ENCODE results near the gene DNM3.

The DNM3 gene

GRCh38 chr1:172326136-172326535 is 484.8 kb downstream of the DNM3 start:
- Histone ChIP-seq H3K27me3 (ENCODE audit: control insufficient read depth in 1 of 2, insufficient read depth in 1 of 2, low read length in 2 of 2) (no peaks in the 10 kb centered on the region), H2BK5ac (ENCODE audit: low read depth, low read length, poor library complexity, severe bottlenecking) (no peak overlapping the region), H3K9ac (ENCODE audit: low read length) (peak overlapping the region; percentile 0), H2BK15ac (ENCODE audit: low read depth, poor library complexity, severe bottlenecking) (no peak overlapping the region), H3K9me3 (ENCODE audit: control insufficient read depth, low read length) (no peaks in the 10 kb centered on the region), H3K18ac (ENCODE audit: low read depth in 1 of 2, low read length in 2 of 2) (no peak overlapping the region), H3K4ac (ENCODE audit: low read depth in 1 of 2, low read length in 2 of 2) (no peak overlapping the region), H2AK5ac (ENCODE audit: low read length, severe bottlenecking) (no peak overlapping the region), H3K36me3 (ENCODE audit: control insufficient read depth in 1 of 2, insufficient read depth in 2 of 2, low read depth in 1 of 2, low read length in 2 of 2) (no peaks in the 10 kb centered on the region), H3K14ac (ENCODE audit: low read length in 2 of 2) (no peak overlapping the region), H3K27ac (ENCODE audit: low read length, poor library complexity, severe bottlenecking) (no peak overlapping the region), H2AFZ (ENCODE audit: low read depth, low read length) (no peak overlapping the region), H3K79me1 (replicated peaks; ENCODE audit: low read length, poor library complexity, severe bottlenecking) (peaks cover 3% of the 10 kb centered on the region), H4K91ac (ENCODE audit: low read length) (no peak overlapping the region), H3K4me3 (ENCODE audit: insufficient read depth in 1 of 2, low read depth in 1 of 2, low read length in 2 of 2) (no peak overlapping the region), H4K8ac (ENCODE audit: low read length) (no peak overlapping the region), H3K23ac (ENCODE audit: low read length in 2 of 2) (no peak overlapping the region), H3K4me1 (ENCODE audit: control insufficient read depth, insufficient read depth, low read depth, low read length) (peaks cover 7% of the 10 kb centered on the region), H2BK120ac (ENCODE audit: low read depth, low read length) (no peak overlapping the region), H2BK12ac (ENCODE audit: low read length in 2 of 2) (no peak overlapping the region), H3K4me2 (ENCODE audit: low read length, poor library complexity, severe bottlenecking) (no peak overlapping the region)
- WGBS = 100% methylated on average over 1 of the region's 2 CpGs
- DNase-seq = no peak

- peak overlapping the region; percentile 25 for H2BK5ac ChIP-seq (ENCODE audit: low read depth, low read length, poor library complexity, severe bottlenecking)
- no peak overlapping the region for H2AFZ ChIP-seq (ENCODE audit: low read depth, low read length)
- no peaks in the 10 kb centered on the region for H3K27me3 ChIP-seq (ENCODE audit: control insufficient read depth in 1 of 2, insufficient read depth in 1 of 2, low read length in 2 of 2)
- no peak overlapping the region for H3K18ac ChIP-seq (ENCODE audit: low read depth in 1 of 2, low read length in 2 of 2)
- H4K91ac ChIP-seq (ENCODE audit: low read length) = no peak overlapping the region
- H3K14ac ChIP-seq (ENCODE audit: low read length in 2 of 2) = no peak overlapping the region
- H3K4ac ChIP-seq (ENCODE audit: low read depth in 1 of 2, low read length in 2 of 2) = no peak overlapping the region
- no CpG with 5 or more reads among the region's 4 CpGs for WGBS
- peaks cover 5% of the 10 kb centered on the region for H3K4me1 ChIP-seq (ENCODE audit: control insufficient read depth, insufficient read depth, low read depth, low read length)
- no peak overlapping the region for H2BK15ac ChIP-seq (ENCODE audit: low read depth, poor library complexity, severe bottlenecking)
- peaks cover 3% of the 10 kb centered on the region for H3K79me1 ChIP-seq (replicated peaks; ENCODE audit: low read length, poor library complexity, severe bottlenecking)
- no peak overlapping the region for H2AK5ac ChIP-seq (ENCODE audit: low read length, severe bottlenecking)
- H2BK120ac ChIP-seq (ENCODE audit: low read depth, low read length) = no peak overlapping the region
- H3K27ac ChIP-seq (ENCODE audit: low read length, poor library complexity, severe bottlenecking) = no peak overlapping the region
- no peak overlapping the region for H3K4me2 ChIP-seq (ENCODE audit: low read length, poor library complexity, severe bottlenecking)
- no peak overlapping the region for H2BK12ac ChIP-seq (ENCODE audit: low read length in 2 of 2)
- no peaks in the 10 kb centered on the region for H3K36me3 ChIP-seq (ENCODE audit: control insufficient read depth in 1 of 2, insufficient read depth in 2 of 2, low read depth in 1 of 2, low read length in 2 of 2)
- H3K23ac ChIP-seq (ENCODE audit: low read length in 2 of 2) = no peak overlapping the region
- H3K4me3 ChIP-seq (ENCODE audit: insufficient read depth in 1 of 2, low read depth in 1 of 2, low read length in 2 of 2) = no peak overlapping the region
- H4K8ac ChIP-seq (ENCODE audit: low read length) = no peak overlapping the region
- DNase-seq = no peak
- H3K9me3 ChIP-seq (ENCODE audit: control insufficient read depth, low read length) = no peaks in the 10 kb centered on the region
- H3K9ac ChIP-seq (ENCODE audit: low read length) = no peak overlapping the region
These were observed 487.0 kb downstream of the DNM3 start for GRCh38 chr1:172328266-172328665.

DNA sequence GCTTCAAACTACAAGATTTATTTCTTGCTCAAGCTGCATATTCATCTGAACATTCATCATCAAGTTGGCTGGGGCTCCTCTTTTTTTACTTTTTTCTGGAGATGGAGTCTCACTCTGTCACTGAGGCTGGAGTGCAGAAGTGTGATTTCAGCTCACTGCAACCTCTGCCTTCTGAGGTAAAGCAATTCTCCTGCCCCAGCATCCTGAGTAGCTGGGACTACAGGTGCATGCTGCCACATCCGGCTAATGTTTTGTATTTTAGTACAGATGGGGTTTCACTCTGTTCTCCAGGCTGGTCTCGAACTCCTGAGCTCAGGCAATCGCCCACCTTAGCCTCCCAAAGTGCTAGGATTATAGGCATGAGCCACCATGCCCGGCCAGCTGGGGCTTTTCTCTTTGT is 490.9 kb downstream of the DNM3 start:
- Histone ChIP-seq H3K14ac (ENCODE audit: low read length in 2 of 2) (no peak overlapping the region), H3K79me1 (replicated peaks; ENCODE audit: low read length, poor library complexity, severe bottlenecking) (no peaks in the 10 kb centered on the region), H2BK5ac (ENCODE audit: low read depth, low read length, poor library complexity, severe bottlenecking) (no peak overlapping the region), H2AK5ac (ENCODE audit: low read length, severe bottlenecking) (no peak overlapping the region), H3K36me3 (ENCODE audit: control insufficient read depth in 1 of 2, insufficient read depth in 2 of 2, low read depth in 1 of 2, low read length in 2 of 2) (no peaks in the 10 kb centered on the region), H3K27ac (ENCODE audit: low read length, poor library complexity, severe bottlenecking) (no peak overlapping the region), H4K8ac (ENCODE audit: low read length) (no peak overlapping the region), H3K4me1 (ENCODE audit: control insufficient read depth, insufficient read depth, low read depth, low read length) (no peaks in the 10 kb centered on the region), H3K4ac (ENCODE audit: low read depth in 1 of 2, low read length in 2 of 2) (no peak overlapping the region), H3K9me3 (ENCODE audit: control insufficient read depth, low read length) (no peaks in the 10 kb centered on the region), H3K27me3 (ENCODE audit: control insufficient read depth in 1 of 2, insufficient read depth in 1 of 2, low read length in 2 of 2) (no peaks in the 10 kb centered on the region), H2BK120ac (ENCODE audit: low read depth, low read length) (no peak overlapping the region), H3K9ac (ENCODE audit: low read length) (no peak overlapping the region), H2BK15ac (ENCODE audit: low read depth, poor library complexity, severe bottlenecking) (no peak overlapping the region), H2BK12ac (ENCODE audit: low read length in 2 of 2) (no peak overlapping the region), H3K23ac (ENCODE audit: low read length in 2 of 2) (no peak overlapping the region), H3K4me2 (ENCODE audit: low read length, poor library complexity, severe bottlenecking) (no peak overlapping the region), H3K18ac (ENCODE audit: low read depth in 1 of 2, low read length in 2 of 2) (no peak overlapping the region), H3K4me3 (ENCODE audit: insufficient read depth in 1 of 2, low read depth in 1 of 2, low read length in 2 of 2) (no peak overlapping the region), H2AFZ (ENCODE audit: low read depth, low read length) (no peak overlapping the region), H4K91ac (ENCODE audit: low read length) (no peak overlapping the region)
- WGBS = 89% methylated on average over 4 of the region's 4 CpGs
- DNase-seq = no peak

GRCh38 chr1:172335377-172335776 is 494.1 kb downstream of the DNM3 start:
- no peak overlapping the region for H2BK12ac ChIP-seq (ENCODE audit: low read length in 2 of 2)
- H4K91ac ChIP-seq (ENCODE audit: low read length) = no peak overlapping the region
- no peak overlapping the region for H2AFZ ChIP-seq (ENCODE audit: low read depth, low read length)
- H3K14ac ChIP-seq (ENCODE audit: low read length in 2 of 2) = no peak overlapping the region
- no peaks in the 10 kb centered on the region for H3K9me3 ChIP-seq (ENCODE audit: control insufficient read depth, low read length)
- H4K8ac ChIP-seq (ENCODE audit: low read length) = no peak overlapping the region
- no peaks in the 10 kb centered on the region for H3K79me1 ChIP-seq (replicated peaks; ENCODE audit: low read length, poor library complexity, severe bottlenecking)
- no peak overlapping the region for H3K4me2 ChIP-seq (ENCODE audit: low read length, poor library complexity, severe bottlenecking)
- no peak overlapping the region for H3K9ac ChIP-seq (ENCODE audit: low read length)
- H3K27ac ChIP-seq (ENCODE audit: low read length, poor library complexity, severe bottlenecking) = no peak overlapping the region
- no peaks in the 10 kb centered on the region for H3K27me3 ChIP-seq (ENCODE audit: control insufficient read depth in 1 of 2, insufficient read depth in 1 of 2, low read length in 2 of 2)
- no peak for DNase-seq
- H3K18ac ChIP-seq (ENCODE audit: low read depth in 1 of 2, low read length in 2 of 2) = no peak overlapping the region
- H2BK15ac ChIP-seq (ENCODE audit: low read depth, poor library complexity, severe bottlenecking) = no peak overlapping the region
- no peak overlapping the region for H3K4me3 ChIP-seq (ENCODE audit: insufficient read depth in 1 of 2, low read depth in 1 of 2, low read length in 2 of 2)
- no peak overlapping the region for H2BK5ac ChIP-seq (ENCODE audit: low read depth, low read length, poor library complexity, severe bottlenecking)
- H2BK120ac ChIP-seq (ENCODE audit: low read depth, low read length) = no peak overlapping the region
- H3K36me3 ChIP-seq (ENCODE audit: control insufficient read depth in 1 of 2, insufficient read depth in 2 of 2, low read depth in 1 of 2, low read length in 2 of 2) = no peaks in the 10 kb centered on the region
- peak overlapping the region in 1 of 2 experiments; percentile 14 for H3K4ac ChIP-seq (ENCODE audit: low read depth in 1 of 2, low read length in 2 of 2)
- H3K4me1 ChIP-seq (ENCODE audit: control insufficient read depth, insufficient read depth, low read depth, low read length) = no peaks in the 10 kb centered on the region
- H2AK5ac ChIP-seq (ENCODE audit: low read length, severe bottlenecking) = no peak overlapping the region
- no peak overlapping the region for H3K23ac ChIP-seq (ENCODE audit: low read length in 2 of 2)
